GM23338 (cell line): ENCODE data around the gene ULK4. TPM values are rescaled to one million over a fixed set of nuclear protein-coding genes. Genes with fewer than 3 reads are reported as not detected.

ENCODE experiments used
- ATAC-seq: fragments of 200-7000 bp; cut with Tn5 transposase; 3 replicates; pipeline ENCODE4 v1.9.1; 2020
- DNase-seq: peaks from one replicate; pipeline ENCODE4 v3.0.0-alpha.2; 2015; ENCODE audit warnings: low spot score
- H2AFZ ChIP-seq: fragments of 200-600 bp; sonication (generic); 2 replicates; pipeline ENCODE4 v1.8.0; 2016; ENCODE audit warnings: antibody characterized with exemption, mild to moderate bottlenecking, moderate library complexity
- H3F3A ChIP-seq: fragments of 200-600 bp; sonication (generic); replicated peaks from 2 replicates; pipeline ENCODE4 v1.8.0; 2017; ENCODE audit warnings: antibody characterized with exemption, mixed run types, low read depth
- H3K27ac ChIP-seq: fragments of 200-600 bp; sonication (generic); 2 replicates; pipeline ENCODE4 v1.6.1; 2016; ENCODE audit warnings: low read depth
- H3K27me3 ChIP-seq: fragments of 200-600 bp; sonication (generic); 2 replicates; pipeline ENCODE4 v1.8.0; 2016; ENCODE audit warnings: mild to moderate bottlenecking, mixed run types, moderate library complexity; ENCODE audit not compliant: insufficient read depth
- H3K36me3 ChIP-seq: fragments of 200-600 bp; sonication (generic); 2 replicates; pipeline ENCODE4 v1.8.0; 2016; ENCODE audit warnings: mild to moderate bottlenecking; ENCODE audit not compliant: insufficient read depth
- H3K4me1 ChIP-seq: fragments of 200-600 bp; sonication (generic); 2 replicates; pipeline ENCODE4 v1.8.0; 2016; ENCODE audit warnings: mild to moderate bottlenecking, moderate library complexity; ENCODE audit not compliant: insufficient read depth
- H3K4me2 ChIP-seq: fragments of 200-600 bp; sonication (generic); 2 replicates; pipeline ENCODE4 v1.7.1; 2017; ENCODE audit warnings: mixed run types
- H3K4me3 ChIP-seq: fragments of 200-600 bp; sonication (generic); 2 replicates; pipeline ENCODE4 v1.6.1; 2016; ENCODE audit warnings: mixed run types
- H3K79me2 ChIP-seq: fragments of 200-600 bp; sonication (generic); replicated peaks from 2 replicates; pipeline ENCODE4 v1.8.0; 2017; ENCODE audit warnings: mild to moderate bottlenecking; ENCODE audit not compliant: insufficient read depth
- H3K9me2 ChIP-seq: fragments of 200-600 bp; sonication (generic); 2 replicates; pipeline ENCODE4 v1.8.0; 2017; ENCODE audit not compliant: insufficient read depth
- H4K20me1 ChIP-seq: fragments of 200-600 bp; sonication (generic); replicated peaks from 2 replicates; pipeline ENCODE4 v1.8.0; 2017; ENCODE audit warnings: mild to moderate bottlenecking; ENCODE audit not compliant: insufficient read depth
- H3K27ac Mint-ChIP-seq: 2 replicates; pipeline ENCODE4 v1.8.0; 2020; ENCODE audit warnings: inconsistent platforms, mild to moderate bottlenecking, moderate library complexity, mixed read lengths
- H3K27me3 Mint-ChIP-seq: 3 replicates; pipeline ENCODE4 v1.8.0; 2022; ENCODE audit warnings: low read depth, mild to moderate bottlenecking, moderate library complexity, mixed read lengths, inconsistent platforms; ENCODE audit not compliant: insufficient read depth, poor library complexity
- H3K36me3 Mint-ChIP-seq: 3 replicates; pipeline ENCODE4 v1.8.0; 2021; ENCODE audit warnings: low read depth, mild to moderate bottlenecking, inconsistent platforms, moderate library complexity, mixed read lengths
- H3K4me1 Mint-ChIP-seq: 3 replicates; pipeline ENCODE4 v1.8.0; 2020; ENCODE audit warnings: mild to moderate bottlenecking, inconsistent platforms, mixed read lengths
- H3K4me3 Mint-ChIP-seq: 3 replicates; pipeline ENCODE4 v1.8.0; 2021; ENCODE audit warnings: moderate library complexity, mild to moderate bottlenecking, inconsistent platforms, mixed read lengths
- H3K9me3 Mint-ChIP-seq: 3 replicates; pipeline ENCODE4 v1.8.0; 2020; ENCODE audit warnings: moderate library complexity, mild to moderate bottlenecking, inconsistent platforms, mixed read lengths
- CREB1 ChIP-seq: fragments of 250-450 bp; sonication (Bioruptor Pico); IDR thresholded peaks from 2 replicates; pipeline ENCODE4 v1.5.0; 2020; ENCODE audit warnings: low read depth, mild to moderate bottlenecking, moderate library complexity
- ETS1 ChIP-seq: IDR thresholded peaks from 2 replicates; pipeline ENCODE4 v1.6.1; 2016; ENCODE audit warnings: antibody characterized with exemption
- EZH2 ChIP-seq: fragments of 200-600 bp; sonication (generic); IDR thresholded peaks from one replicate; pipeline ENCODE4 v1.8.0; 2017; ENCODE audit warnings: antibody characterized with exemption, mild to moderate bottlenecking, low read depth; ENCODE audit not compliant: unreplicated experiment
- EZH2phosphoT487 ChIP-seq: fragments of 200-600 bp; sonication (generic); IDR thresholded peaks from one replicate; pipeline ENCODE4 v1.8.1; 2018; ENCODE audit warnings: antibody characterized with exemption; ENCODE audit not compliant: unreplicated experiment
- JUNB ChIP-seq: IDR thresholded peaks from one replicate; pipeline ENCODE4 v1.6.1; 2016; ENCODE audit warnings: antibody characterized with exemption; ENCODE audit not compliant: unreplicated experiment
- ZNF114 ChIP-seq: fragments of 250-450 bp; sonication (Bioruptor Pico); IDR thresholded peaks from 2 replicates; pipeline ENCODE4 v1.5.0; 2020; ENCODE audit warnings: mild to moderate bottlenecking, moderate library complexity
- ZNF331 ChIP-seq: fragments of 250-450 bp; sonication (Bioruptor Pico); IDR thresholded peaks from 2 replicates; pipeline ENCODE4 v1.5.0; 2020; ENCODE audit warnings: low read depth, mild to moderate bottlenecking, moderate library complexity
- ZNF462 ChIP-seq: fragments of 250-450 bp; sonication (Bioruptor Pico); IDR thresholded peaks from 2 replicates; pipeline ENCODE4 v1.5.0; 2020; ENCODE audit warnings: mild to moderate bottlenecking, moderate library complexity
- polyA plus RNA-seq: library from polyadenylated mRNA; unstranded; fragments of >200 nt; fragmentation: Nextera tagmentation; extraction: Ambion mirVana; gene quantifications from 2 replicates; pipeline ENCODE4 v1.2.1, GENCODE V29; 2016
- total RNA-seq: library from RNA; depleted of rRNA; stranded (reverse); fragments of >200 nt; shearing (Covaris generic); gene quantifications from 2 replicates; pipeline ENCODE4 v1.2.3, GENCODE V29; 2014

The ULK4 gene
- total and polyA plus RNA-seq, 2 experiments from 2014 or later: 20.8 to 41.4 TPM

- Mint-ChIP-seq H3K4me3 (no peak overlapping the region), H3K4me1 (peaks cover 3% of the 10 kb centered on the region; the same call in 2 of the 3 replicates), H3K36me3 (peaks cover 32% of the 10 kb centered on the region), H3K27me3 (peaks cover 6% of the 10 kb centered on the region), H3K9me3 (peaks cover 35% of the 10 kb centered on the region), H3K27ac (no peak overlapping the region)
- peaks cover 18% of the 10 kb centered on the region for H3K4me1 ChIP-seq
- H3K79me2 ChIP-seq: no peaks in the 10 kb centered on the region
- no peaks in the 10 kb centered on the region for H3F3A ChIP-seq
- no peaks in the 10 kb centered on the region for H3K27me3 ChIP-seq
- ATAC-seq (no peak), DNase-seq (no peak)
- no peaks in the 10 kb centered on the region for H4K20me1 ChIP-seq
- 0 out of 2 replicates have a peak, but pooled peaks cover 7% of the 10 kb centered on the region for H3K9me2 ChIP-seq
- TF ChIP-seq JUNB (no peak), ZNF114 (CRISPR knock-in tag) (no peak), EZH2phosphoT487 (no peak), CREB1 (CRISPR knock-in tag) (no peak), ETS1 (no peak), ZNF331 (CRISPR knock-in tag) (no peak), EZH2 (no peak), ZNF462 (CRISPR knock-in tag) (no peak)
- peaks cover 9% of the 10 kb centered on the region; the same call in 1 of the 2 replicates for H3K36me3 ChIP-seq
- H2AFZ ChIP-seq: no peak overlapping the region
- no peak overlapping the region for H3K4me2 ChIP-seq
- H3K27ac ChIP-seq: no peak overlapping the region
- no peak overlapping the region for H3K4me3 ChIP-seq
Measured at GRCh38 chr3:41652506-41652905, 309.4 kb downstream of the ULK4 start.
